Activated CD4-positive, alpha-beta T cell treated with anti-CD3 and anti-CD28 coated beads for 48 hours (primary cell): ENCODE measurements around the gene IRX5.

Experiments used
- DNase-seq: peaks from one replicate; pipeline ENCODE4 v3.0.0-alpha.2; 2020

IRX5 gene

DNA sequence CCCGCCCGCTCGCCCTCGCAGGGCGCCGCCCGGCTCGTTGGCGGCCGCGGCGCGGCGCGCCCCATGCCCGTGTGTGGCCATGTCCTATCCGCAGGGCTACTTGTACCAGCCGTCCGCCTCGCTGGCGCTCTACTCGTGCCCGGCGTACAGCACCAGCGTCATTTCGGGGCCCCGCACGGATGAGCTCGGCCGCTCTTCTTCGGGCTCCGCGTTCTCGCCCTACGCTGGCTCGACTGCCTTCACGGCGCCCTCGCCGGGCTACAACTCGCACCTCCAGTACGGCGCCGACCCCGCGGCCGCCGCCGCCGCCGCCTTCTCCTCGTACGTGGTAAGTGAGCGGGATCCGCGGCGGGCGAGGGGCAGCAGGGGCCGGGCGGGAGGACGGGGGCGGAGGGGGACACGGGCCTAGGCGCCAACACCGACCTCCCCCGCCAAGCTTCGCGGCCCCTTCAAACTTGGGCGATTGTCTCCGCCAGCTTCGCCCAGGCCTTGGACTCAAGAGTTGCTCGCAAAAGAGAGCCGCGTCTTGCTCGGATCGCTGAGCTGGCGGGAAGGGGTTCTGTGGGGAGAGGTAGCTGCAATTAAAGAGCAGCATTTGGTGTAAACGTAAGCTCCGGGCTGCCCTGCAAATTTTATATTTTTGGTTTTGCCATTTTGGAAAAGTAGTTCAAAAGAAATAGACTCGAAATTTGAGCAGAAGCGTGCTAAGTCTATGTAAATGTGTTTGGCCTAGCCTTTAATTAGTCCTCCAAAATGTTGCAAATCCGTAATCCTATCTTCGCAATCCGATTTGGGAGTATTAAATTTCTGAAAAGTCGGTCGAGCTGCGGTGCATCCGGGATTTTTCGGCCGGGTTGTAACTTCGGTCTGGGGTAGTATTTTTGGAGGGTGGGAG, 702 bp downstream of the IRX5 start:
- DNase-seq = peak; percentile 33

DNA sequence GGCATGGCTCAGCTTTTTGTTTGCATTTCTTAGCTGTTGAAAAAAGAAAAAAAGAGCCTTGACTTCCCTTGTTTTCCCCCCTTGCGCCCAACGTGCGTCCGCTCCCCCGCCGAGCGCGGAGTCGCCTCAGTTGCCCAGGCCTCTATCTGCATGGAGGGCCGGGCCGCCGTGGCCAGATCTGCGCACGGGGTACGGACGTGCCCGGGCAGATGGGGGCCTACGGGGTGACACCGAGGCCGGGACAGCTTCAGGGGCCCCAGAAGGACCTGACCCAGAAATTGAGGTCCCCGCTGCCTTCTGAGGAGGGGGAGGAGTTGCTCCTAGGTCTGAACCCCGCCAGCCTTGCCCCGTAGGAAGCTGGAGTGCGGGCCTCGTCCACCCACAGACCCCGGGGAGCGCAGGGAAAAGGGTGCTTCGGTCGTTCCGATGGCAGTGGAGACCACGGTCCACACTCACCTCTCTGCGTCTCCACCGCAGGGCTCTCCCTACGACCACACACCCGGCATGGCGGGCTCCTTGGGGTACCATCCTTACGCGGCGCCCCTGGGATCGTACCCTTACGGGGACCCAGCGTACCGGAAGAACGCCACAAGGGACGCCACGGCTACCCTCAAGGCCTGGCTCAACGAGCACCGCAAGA, 1.5 kb downstream of the IRX5 start:
- DNase-seq = no peak

DNA sequence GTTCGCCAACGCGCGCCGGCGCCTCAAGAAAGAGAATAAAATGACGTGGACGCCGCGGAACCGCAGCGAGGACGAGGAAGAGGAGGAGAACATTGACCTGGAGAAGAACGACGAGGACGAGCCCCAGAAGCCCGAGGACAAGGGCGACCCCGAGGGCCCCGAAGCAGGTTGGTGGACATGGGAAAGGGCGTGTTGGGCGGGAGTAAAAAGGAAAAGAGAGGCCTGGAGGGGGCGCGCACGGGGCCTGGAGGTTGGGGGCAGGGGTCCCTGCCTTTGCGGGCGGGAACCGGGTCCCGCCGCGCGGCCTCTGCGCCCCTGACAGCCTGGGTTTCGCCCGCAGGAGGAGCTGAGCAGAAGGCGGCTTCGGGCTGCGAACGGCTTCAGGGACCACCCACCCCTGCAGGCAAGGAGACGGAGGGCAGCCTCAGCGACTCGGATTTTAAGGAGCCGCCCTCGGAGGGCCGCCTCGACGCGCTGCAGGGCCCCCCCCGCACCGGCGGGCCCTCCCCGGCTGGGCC, 2.1 kb downstream of the IRX5 start:
- no peak for DNase-seq

DNA sequence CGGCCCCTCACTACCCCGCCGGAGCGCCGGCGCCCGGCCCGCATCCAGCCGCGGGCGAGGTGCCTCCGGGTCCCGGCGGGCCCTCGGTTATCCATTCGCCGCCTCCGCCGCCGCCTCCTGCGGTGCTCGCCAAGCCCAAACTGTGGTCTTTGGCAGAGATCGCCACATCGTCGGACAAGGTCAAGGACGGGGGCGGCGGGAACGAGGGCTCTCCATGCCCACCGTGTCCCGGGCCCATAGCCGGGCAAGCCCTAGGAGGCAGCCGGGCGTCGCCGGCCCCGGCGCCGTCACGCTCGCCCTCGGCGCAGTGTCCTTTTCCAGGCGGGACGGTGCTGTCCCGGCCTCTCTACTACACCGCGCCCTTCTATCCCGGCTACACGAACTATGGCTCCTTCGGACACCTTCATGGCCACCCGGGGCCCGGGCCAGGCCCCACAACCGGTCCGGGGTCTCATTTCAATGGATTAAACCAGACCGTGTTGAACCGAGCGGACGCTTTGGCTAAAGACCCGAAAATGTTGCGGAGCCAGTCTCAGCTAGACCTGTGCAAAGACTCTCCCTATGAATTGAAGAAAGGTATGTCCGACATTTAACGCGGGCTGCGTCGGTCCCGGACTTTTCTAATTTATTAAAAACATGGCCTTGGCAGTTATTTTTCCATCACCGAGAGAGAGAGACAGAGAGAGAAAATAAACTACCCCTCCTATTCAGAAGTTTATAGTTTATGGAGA, 2.8 kb downstream of the IRX5 start:
- no peak for DNase-seq

DNA sequence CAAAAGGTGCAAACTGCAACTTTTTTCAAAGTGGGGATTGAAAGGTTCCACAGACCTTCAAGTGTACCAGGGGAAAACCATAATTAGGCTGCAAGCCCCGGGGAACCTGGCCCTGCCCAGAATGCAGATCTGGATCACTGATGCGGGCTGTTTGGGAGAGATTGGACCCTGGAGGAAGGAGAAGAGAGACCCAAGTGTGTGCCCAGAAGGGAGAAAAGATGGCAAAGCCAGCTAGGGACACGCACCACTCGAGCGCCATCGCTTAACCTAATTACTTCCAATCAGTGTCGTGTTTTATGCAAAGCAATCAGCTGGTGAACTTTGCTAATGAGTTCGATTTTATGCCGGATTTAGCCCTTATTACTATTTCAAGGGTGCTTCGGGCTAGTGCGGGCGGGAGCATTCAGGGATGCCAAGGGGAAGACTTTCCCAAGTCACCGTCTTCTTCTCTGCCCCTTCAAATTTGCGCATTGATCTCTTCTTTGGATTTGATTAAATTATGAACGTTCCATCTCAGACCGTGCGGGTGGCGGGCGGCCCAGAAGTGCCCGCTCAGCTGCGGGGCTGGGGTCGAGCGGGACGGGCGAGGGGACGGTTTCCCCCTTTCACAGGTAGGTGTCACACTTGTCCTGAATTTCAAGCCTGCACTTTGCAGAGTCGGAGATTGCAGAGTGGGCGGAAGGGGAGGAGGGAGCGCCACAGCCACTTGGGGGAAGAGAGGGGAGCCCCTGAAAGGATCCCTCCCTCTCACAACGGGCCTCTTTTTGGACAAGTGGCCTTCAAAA, 4.0 kb downstream of the IRX5 start:
- DNase-seq = peak; percentile 24

DNA sequence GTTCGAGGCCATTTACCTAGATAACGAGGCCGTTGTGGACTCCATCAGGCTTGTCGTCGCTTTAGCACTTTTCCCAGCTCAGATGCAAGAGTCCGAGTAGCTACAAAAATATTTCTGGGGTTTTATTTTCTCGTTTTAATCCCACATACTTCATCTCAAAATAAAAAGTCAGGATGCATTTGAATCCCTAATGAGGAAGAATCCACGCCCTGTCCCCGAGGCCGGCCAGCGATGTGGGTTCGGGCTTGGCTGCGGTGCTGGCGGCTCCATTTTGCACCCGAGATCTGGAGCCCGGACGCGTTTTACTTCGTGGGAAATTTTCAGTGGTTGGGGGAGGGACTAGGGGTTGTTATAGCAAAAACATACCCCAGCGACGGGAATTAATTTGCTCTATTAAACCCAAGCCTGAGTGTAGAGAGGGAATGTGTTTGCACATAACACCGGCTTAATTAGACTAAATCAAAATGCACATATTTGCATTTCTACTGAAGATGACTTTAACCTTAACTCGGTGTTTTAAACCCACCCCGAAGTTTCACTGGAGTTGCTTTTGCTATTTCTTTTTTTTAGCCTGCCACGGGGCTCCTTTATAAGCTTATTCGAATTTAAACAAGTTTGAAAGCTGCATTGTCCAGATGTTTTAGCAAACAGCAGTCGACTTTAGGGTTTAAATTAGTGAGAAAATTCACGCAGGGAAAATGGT, 4.8 kb downstream of the IRX5 start:
- no peak for DNase-seq

DNA sequence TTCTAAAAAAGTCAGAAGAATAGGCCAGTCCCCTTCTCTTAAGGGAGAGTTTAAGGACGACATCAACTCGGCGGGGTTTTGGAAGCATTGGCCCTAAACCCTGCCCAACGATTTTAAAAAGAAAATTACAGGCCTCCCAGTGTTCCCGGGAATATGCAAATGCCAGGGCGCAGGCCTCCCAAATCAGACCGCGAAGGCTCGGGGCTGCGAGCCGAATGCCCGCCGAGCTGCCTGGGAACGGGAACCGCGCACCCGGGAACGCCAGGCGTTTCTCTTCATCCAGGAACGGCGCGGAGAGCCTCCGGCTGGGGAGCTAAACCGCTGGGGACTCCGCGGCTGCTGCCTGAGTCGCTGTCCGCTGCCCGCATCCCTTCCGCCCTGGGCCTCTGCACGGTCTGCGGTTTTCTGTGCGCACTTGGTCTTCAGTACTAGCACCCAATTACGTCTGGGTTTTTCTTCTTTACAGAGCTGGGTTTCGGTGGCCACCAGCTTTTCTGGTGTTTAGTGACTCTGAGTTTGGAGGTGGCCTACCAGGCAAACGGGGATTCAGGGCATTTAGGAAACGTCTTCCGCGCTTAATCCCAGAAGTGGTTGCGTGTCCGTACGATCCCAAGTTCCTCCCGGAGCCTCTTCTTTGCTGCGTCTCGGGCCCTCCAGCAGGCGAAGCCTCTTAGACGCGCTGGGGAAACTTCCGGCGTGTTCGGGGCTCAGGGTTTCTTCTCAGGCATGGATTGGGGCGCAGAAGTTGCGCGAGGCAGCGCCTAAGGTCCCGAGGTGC, 5.7 kb downstream of the IRX5 start:
- DNase-seq = peak; percentile 22

DNA sequence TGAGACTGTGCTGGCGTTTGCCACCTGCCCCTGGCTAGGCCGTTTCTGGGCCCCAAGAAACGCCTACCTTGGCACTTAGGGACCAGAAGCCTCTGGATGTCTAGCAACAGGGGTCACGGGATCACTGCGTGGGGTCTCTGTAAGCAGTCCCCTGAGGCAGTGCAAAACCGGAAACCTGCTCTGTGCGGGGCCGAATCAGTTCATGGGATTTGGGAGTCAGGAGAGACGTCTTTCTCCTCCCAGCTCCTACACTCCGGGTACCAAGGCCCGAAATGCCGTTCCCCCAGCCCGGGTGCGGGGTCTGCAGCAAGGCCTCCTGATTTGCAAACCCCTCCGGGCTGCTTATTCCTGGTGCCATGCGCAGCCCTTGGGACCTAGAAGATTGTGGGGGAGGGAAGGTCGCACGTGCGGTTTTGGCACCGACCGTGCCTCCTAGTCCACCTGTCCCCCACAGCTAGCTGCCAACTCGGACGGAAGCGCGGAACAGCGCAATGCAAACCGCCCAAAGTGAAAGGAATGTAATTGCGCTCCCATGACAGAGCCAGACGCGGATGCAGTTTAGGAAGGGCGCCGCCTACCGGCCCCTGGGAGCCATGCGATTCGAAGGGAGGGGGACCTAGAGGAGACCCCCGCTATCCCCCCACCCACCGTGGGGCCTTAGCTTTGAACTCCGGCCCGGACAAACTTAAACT, 6.5 kb downstream of the IRX5 start:
- DNase-seq = peak; percentile 51

DNA sequence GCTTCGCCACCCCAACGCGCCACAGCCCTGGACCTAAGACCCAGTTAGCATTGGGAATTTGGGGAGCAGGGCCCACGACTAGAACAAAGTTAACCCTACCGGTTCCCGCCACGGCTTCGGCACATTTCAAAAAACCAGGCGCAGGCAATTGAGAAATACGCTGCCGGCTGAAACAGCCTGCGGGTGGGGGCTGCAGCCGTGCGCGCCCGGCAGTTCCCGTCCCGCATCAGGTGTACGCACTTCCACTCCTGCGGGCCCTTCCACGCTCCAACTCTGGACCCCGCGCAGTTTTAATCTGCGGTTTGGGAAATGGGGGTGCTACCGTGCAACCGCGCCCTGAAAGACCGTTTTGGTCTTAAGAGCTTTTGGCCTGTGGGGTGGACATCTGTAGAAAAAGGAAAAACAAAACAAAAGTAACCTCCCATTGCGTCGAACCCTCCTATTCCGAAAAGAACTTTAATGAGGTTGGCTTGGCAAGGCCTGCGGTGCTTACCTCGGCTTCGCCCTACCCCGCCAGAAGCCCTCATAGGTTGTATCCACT, 7.1 kb downstream of the IRX5 start:
- peak; percentile 12 for DNase-seq

DNA sequence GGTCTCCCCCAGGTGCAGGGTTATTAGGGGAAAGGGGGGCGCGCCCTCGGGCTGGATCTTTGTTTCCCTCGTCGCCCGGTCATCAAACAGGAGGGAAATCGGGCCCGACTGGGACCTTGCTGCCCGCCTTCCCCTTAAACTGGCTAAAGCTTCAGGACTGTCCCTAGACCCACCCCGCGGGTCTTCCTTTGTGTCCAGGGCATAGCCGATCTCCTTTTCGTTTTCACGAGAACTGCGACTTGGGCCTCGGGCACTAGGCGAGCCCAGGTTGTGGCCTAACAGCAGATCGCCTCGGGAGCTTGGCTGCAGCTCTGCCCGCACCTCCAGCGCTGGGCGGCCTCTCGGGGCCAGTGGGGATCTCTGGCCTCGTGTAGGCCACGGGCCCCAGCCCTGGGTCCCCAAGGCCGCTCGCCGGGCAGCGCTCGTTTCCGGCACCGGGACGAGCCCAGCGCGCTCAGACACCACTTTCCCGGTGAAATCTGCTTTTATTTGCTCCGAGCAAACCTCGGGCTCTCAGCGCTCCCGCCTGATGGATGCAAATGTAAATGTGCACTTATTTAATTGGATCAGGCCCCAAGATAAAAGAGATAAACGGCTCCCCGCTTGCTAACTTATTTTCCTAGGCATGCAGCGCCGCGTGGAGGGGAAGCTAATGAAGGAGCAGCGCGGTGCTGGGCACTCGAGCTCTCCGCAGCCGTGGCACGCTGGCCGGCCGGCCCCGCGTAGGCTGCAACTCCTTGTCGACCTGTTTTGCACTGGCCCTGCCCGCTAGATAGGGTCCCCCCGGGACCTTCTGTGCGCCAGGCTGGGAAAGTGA, 7.8 kb downstream of the IRX5 start:
- DNase-seq = peak; percentile 21

DNA sequence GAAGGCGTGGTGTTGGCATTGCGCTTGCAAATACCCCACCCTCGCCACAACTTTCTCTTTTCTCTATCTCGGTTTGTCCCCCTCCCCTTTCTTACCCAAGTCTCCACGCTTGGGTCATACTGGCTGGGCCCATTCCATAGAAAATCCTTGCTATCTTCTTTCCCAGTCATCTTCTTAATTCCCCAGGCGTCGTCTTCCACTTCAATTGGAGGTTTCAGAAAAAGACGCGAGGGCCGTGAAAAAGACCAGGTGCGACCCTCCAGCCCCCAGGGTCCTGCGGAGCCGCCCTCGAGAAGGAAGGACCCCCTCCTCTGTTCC, 8.3 kb downstream of the IRX5 start:
- DNase-seq = no peak

DNA sequence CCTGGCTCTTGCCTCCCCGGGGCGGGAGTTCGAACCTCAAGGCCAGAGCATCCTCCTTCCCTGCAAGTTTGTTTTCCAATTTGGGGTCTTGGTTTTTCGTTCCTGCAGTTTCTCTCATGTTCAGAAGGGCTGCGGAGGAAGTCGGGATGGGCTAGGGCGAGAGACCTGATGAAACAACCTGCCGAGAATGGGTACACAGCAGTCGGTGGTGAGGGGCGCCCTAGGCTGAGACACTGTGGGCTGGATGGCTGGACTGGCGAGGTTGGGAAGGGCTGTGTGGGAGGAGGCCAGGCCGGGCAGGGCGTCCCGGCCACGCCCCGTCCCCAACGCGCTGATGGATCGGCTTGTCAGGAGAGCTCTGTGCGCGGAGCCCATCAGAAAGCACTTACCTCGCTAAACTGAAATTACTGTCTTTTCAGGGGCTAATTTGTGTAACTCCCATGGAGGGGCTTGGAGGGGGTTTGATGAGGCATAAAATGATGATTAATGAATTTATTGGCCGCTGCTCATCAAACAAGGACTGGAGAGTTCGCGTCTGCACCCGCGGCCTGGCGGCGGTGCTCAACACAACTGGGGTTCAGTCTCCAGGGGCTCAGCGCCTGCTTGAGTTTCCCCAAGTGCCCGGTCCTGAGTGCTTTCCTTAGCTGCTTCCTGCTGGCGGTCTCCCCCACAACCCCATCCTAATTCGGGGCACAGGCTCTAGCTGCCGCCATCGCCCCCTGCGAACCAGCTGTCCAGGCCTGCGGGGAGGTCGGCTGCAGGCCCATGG, 9.0 kb downstream of the IRX5 start:
- no peak for DNase-seq

DNA sequence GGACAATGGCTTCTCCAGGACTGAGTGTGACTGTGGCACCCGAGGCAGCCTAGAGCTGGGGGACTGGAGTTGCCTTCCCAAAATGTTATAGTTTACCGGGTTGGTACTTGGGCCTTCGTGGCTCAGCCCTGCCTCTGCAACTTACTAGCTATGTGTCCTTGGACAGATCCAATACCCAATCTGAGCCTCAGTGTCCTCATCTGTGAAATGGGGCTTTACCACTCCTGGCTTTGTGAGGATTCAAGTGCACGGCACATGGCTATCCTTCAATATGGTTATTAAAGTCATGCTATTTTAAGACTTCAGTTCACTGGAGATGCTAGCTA, 9.6 kb downstream of the IRX5 start:
- no peak for DNase-seq

DNA sequence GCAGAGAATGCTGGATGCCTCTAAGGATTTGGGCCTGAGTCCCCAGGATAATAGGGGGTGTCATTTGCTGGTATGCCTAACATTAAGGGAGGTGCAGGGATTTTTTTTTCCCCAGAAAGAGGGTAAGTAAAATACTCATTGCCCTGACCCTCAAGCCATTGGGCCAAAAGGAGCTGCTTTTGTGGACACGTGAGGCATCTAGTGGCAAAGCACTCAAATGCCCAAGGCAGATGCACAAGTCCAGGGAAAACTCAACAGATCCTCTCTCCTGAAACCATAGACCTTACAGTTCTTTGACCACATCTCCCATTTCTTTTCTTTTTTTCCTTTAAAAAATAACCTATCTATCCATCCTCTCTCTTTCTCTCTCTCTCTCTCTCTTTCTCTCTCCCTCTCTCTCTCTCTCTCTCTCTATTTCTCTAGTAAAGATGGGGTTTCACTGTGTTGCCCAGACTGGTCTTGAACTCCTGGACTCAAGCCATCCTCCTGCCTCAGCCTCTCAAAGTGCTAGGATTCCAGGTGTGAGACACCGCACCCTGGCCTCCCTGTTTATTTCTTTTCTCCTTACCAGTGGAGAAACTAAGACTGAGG, 11.8 kb downstream of the IRX5 start:
- DNase-seq = no peak

DNA sequence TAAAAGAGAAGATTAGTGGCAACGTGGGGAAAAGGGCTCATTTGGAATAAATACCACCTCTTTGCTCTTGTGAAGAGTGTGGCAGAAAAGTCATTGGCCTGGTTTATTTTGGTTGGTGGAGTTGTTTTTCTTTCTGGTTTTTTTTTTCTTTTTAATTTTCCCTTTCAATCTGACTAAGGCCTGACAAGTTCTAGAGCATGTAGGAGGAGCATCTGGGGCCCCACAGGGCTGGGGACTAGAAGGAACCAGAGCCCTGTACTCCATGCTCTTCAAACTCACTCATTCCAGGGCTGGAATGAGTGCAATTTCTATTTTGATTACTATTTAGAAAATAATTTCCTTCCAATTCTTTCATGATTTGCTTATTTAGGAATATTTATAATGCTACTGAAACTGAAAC, 13.3 kb downstream of the IRX5 start:
- DNase-seq = no peak

DNA sequence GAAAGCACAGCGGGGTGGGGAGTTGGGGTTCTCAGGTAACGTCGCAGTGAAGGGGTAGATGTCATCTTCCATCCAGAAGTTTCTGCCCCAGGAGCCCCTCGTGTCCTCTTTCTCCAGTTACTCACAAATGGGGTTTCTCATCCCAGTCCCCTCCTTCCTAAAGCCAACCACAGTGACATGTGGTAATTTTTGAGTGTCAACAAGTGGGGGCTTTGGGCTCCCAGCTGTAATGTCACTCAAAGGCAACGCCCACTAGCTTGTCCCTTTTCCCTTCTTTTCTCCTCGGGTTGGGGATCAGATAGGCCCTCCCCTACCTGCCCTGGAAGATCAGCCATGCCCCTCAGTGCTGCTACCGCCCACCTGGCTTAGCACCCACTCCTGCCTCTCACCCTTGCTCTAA, 14.4 kb downstream of the IRX5 start:
- no peak for DNase-seq

DNA sequence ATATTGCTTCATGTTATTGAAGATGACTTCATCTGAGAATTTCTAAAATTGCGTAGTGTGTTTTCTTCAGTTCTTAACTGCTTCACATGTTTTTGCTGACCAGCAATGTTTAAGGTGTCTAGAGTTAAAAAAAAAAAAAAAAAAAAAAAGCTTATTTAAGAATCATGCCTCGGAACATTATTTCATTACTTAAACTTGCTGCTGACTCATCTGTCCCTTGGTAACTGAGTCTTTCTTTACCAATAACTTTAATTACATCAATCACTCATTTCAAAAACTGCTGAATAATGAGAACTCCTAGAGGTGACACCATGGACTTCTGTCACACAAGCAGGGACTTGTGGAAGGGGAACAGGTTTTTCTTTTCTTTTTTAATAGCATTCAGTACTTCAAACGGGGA, 16.2 kb downstream of the IRX5 start:
- no peak for DNase-seq

DNA sequence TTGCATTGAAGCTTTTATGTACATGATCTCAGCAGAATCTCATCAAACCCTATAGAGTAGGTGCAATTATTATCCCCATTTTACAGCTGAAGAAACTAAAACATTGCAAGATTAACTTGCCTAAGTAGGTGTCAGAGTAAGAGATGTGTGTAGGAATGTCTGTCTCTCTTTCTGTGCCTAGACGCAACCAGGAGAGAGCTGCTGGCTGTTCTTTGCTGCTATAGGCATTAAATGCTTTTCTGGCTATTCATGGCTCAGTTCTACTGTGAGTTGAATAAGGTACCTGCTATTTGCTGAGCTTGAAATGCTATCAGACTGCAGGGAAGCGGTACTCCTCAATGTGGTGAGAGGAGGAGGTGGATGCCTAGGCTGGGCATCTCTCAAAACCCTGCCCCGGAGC, 17.0 kb downstream of the IRX5 start:
- DNase-seq = no peak

DNA sequence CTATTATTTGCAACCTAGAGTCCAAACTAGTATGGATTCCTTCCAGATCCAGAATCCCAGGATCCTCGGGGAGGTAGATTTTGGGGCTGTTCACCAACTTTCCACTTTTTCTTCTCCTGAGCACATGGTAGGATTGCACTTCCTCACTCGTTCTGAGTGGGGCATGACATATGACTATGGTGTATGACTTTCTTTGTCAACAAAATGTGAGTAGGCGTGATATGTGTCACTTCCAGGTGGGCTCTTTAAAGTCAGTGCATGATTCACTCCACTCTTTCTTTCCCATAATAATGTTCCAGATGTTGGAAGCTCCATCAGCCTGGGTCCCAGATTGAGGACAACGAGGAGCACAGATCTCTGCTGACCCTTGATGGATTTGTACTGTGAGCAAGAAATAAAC, 21.5 kb downstream of the IRX5 start:
- no peak for DNase-seq
